Daoy (cell line): ENCODE measurements around the gene XCR1. TPM values are rescaled to one million over a fixed set of nuclear protein-coding genes. Genes with fewer than 3 reads are reported as not detected.

ENCODE experiments used
- total RNA-seq: library from RNA; depleted of rRNA; stranded (reverse); fragments of >200 nt; shearing (Covaris generic); gene quantifications from 2 replicates; pipeline ENCODE4 v1.2.3, GENCODE V29; 2014; rRNA removed

Gene XCR1
- total RNA-seq, 1 experiment from 2014 or later: not detected

Other genes with a start within 250 kb of the XCR1 start
- gene SLC6A20, start 230.9 kb downstream of the XCR1 start, total RNA-seq: not detected in 2 replicates
- gene LZTFL1, start 185.4 kb downstream of the XCR1 start, total RNA-seq: 25.2 and 27.6 TPM in 2 replicates
- gene CCR9, start 140.9 kb downstream of the XCR1 start, total RNA-seq: not detected in 2 replicates
- not detected in 2 replicates for gene CXCR6, start 84.0 kb downstream of the XCR1 start, total RNA-seq
- 2.6 and 3.3 TPM in 2 replicates for gene FYCO1, start 31.7 kb downstream of the XCR1 start, total RNA-seq
- gene CCR1, start 180.8 kb upstream of the XCR1 start, total RNA-seq: not detected in 2 replicates
- not detected in 2 replicates for gene CCR3, start 215.0 kb upstream of the XCR1 start, total RNA-seq